Measurements from ENCODE around the gene TECPR2. TPM values are rescaled to one million over a fixed set of nuclear protein-coding genes. Genes with fewer than 3 reads are reported as not detected.

TECPR2 gene
- total and polyA plus RNA-seq, 2 of the 13 experiments (the other 11 are each of a cell fraction or from before 2014, with no cell fraction given): 3.5 to 5.7 TPM

DNA sequence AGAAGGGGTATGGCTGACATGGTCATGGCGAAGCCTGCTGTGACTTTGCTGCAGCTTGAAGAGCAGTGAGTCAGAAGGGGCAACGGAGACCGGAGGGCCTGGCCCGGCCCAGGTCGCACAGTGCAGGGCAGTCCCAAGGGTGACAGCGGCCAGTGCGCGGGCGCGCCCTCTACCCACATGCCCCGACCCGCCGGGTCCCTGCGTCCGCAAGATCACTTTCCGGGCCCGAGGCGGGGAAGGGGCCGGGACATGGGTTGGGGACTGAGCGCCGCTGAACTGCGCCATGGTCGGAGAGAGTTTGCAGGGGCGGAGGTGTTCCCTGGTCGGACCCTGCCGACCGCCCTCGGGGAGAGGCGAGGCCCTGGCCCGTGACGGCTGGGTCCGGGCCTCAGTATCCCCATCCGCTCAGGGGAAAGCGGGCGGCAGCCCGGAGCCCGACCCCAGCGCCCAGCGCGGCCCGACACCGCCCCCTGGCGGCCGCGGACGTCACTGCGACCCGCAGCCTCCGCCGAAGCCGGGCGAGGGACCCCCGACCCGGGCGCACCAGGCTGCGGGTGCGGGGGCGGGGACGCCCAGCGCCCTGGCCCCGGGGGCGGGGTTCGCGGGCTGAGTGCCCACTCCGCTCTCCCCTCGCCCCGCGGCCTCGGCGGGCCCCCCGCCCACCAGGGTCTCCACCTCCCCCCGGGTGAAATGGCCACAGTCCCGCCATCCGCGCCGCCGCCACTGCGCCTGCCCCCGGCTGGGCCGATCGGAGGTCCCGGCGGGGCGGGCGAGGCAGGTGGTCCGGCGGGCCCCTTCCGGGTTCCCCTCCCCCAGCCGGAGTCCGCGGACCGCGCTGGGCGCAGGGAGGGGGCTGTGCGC lies 154.0 kb downstream of the TECPR2 start (continued):
- TF ChIP-seq, protein P1, sequence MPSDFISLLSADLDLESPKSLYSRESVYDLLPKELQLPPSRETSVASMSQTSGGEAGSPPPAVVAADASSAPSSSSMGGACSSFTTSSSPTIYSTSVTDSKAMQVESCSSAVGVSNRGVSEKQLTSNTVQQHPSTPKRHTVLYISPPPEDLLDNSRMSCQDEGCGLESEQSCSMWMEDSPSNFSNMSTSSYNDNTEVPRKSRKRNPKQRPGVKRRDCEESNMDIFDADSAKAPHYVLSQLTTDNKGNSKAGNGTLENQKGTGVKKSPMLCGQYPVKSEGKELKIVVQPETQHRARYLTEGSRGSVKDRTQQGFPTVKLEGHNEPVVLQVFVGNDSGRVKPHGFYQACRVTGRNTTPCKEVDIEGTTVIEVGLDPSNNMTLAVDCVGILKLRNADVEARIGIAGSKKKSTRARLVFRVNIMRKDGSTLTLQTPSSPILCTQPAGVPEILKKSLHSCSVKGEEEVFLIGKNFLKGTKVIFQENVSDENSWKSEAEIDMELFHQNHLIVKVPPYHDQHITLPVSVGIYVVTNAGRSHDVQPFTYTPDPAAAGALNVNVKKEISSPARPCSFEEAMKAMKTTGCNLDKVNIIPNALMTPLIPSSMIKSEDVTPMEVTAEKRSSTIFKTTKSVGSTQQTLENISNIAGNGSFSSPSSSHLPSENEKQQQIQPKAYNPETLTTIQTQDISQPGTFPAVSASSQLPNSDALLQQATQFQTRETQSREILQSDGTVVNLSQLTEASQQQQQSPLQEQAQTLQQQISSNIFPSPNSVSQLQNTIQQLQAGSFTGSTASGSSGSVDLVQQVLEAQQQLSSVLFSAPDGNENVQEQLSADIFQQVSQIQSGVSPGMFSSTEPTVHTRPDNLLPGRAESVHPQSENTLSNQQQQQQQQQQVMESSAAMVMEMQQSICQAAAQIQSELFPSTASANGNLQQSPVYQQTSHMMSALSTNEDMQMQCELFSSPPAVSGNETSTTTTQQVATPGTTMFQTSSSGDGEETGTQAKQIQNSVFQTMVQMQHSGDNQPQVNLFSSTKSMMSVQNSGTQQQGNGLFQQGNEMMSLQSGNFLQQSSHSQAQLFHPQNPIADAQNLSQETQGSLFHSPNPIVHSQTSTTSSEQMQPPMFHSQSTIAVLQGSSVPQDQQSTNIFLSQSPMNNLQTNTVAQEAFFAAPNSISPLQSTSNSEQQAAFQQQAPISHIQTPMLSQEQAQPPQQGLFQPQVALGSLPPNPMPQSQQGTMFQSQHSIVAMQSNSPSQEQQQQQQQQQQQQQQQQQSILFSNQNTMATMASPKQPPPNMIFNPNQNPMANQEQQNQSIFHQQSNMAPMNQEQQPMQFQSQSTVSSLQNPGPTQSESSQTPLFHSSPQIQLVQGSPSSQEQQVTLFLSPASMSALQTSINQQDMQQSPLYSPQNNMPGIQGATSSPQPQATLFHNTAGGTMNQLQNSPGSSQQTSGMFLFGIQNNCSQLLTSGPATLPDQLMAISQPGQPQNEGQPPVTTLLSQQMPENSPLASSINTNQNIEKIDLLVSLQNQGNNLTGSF (CRISPR knock-in tag; IDR thresholded peaks at IDR 0.05): no peak
- TF ChIP-seq SRSF9 (IDR thresholded peaks at IDR 0.05; ENCODE audit: borderline replicate concordance, insufficient read depth, low read depth, low read length, poor library complexity, severe bottlenecking) (no peak), MED13 (CRISPR knock-in tag; IDR thresholded peaks at IDR 0.05) (no peak), NRL (CRISPR knock-in tag; IDR thresholded peaks at IDR 0.05; ENCODE audit: borderline replicate concordance) (peak; percentile 39; the same call in 1 of the 2 replicates), RBM22 (optimal IDR thresholded peaks at IDR 0.05; ENCODE audit: low read length) (no peak), NPAS2 (CRISPR knock-in tag; IDR thresholded peaks at IDR 0.05; ENCODE audit: borderline replicate concordance) (no peak), ZNF709 (CRISPR knock-in tag; IDR thresholded peaks at IDR 0.05) (no peak), ZBTB3 (CRISPR knock-in tag; IDR thresholded peaks at IDR 0.05; ENCODE audit: borderline replicate concordance, low read depth) (0 out of 2 replicates have a peak, but pooled peaks have one; percentile 27), ZNF543 (CRISPR knock-in tag; IDR thresholded peaks at IDR 0.05) (peak; percentile 71; the same call in 1 of the 2 replicates), SMAD9 (CRISPR knock-in tag; IDR thresholded peaks at IDR 0.05) (no peak), SP1 (IDR thresholded peaks at IDR 0.05) (no peak), SP1 (CRISPR knock-in tag; IDR thresholded peaks at IDR 0.05) (no peak), ATM (IDR thresholded peaks at IDR 0.05; ENCODE audit: borderline replicate concordance) (no peak), ZNF20 (CRISPR knock-in tag; IDR thresholded peaks at IDR 0.05) (no peak)
- TF ChIP-seq, protein P2, sequence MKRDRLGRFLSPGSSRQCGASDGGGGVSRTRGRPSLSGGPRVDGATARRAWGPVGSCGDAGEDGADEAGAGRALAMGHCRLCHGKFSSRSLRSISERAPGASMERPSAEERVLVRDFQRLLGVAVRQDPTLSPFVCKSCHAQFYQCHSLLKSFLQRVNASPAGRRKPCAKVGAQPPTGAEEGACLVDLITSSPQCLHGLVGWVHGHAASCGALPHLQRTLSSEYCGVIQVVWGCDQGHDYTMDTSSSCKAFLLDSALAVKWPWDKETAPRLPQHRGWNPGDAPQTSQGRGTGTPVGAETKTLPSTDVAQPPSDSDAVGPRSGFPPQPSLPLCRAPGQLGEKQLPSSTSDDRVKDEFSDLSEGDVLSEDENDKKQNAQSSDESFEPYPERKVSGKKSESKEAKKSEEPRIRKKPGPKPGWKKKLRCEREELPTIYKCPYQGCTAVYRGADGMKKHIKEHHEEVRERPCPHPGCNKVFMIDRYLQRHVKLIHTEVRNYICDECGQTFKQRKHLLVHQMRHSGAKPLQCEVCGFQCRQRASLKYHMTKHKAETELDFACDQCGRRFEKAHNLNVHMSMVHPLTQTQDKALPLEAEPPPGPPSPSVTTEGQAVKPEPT (CRISPR knock-in tag; IDR thresholded peaks at IDR 0.05; ENCODE audit: low read depth): no peak
- TF ChIP-seq, protein P3, sequence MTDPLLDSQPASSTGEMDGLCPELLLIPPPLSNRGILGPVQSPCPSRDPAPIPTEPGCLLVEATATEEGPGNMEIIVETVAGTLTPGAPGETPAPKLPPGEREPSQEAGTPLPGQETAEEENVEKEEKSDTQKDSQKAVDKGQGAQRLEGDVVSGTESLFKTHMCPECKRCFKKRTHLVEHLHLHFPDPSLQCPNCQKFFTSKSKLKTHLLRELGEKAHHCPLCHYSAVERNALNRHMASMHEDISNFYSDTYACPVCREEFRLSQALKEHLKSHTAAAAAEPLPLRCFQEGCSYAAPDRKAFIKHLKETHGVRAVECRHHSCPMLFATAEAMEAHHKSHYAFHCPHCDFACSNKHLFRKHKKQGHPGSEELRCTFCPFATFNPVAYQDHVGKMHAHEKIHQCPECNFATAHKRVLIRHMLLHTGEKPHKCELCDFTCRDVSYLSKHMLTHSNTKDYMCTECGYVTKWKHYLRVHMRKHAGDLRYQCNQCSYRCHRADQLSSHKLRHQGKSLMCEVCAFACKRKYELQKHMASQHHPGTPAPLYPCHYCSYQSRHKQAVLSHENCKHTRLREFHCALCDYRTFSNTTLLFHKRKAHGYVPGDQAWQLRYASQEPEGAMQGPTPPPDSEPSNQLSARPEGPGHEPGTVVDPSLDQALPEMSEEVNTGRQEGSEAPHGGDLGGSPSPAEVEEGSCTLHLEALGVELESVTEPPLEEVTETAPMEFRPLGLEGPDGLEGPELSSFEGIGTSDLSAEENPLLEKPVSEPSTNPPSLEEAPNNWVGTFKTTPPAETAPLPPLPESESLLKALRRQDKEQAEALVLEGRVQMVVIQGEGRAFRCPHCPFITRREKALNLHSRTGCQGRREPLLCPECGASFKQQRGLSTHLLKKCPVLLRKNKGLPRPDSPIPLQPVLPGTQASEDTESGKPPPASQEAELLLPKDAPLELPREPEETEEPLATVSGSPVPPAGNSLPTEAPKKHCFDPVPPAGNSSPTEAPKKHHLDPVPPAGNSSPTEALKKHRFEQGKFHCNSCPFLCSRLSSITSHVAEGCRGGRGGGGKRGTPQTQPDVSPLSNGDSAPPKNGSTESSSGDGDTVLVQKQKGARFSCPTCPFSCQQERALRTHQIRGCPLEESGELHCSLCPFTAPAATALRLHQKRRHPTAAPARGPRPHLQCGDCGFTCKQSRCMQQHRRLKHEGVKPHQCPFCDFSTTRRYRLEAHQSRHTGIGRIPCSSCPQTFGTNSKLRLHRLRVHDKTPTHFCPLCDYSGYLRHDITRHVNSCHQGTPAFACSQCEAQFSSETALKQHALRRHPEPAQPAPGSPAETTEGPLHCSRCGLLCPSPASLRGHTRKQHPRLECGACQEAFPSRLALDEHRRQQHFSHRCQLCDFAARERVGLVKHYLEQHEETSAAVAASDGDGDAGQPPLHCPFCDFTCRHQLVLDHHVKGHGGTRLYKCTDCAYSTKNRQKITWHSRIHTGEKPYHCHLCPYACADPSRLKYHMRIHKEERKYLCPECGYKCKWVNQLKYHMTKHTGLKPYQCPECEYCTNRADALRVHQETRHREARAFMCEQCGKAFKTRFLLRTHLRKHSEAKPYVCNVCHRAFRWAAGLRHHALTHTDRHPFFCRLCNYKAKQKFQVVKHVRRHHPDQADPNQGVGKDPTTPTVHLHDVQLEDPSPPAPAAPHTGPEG (CRISPR knock-in tag; IDR thresholded peaks at IDR 0.05): 0 out of 2 replicates have a peak, but pooled peaks have one; percentile 66
